ENCODE data around the gene NRXN3. TPM values are rescaled to one million over a fixed set of nuclear protein-coding genes. Genes with fewer than 3 reads are reported as not detected.
A peak's percentile ranks its signal among the peaks of the same experiment; 100 is the strongest.

Gene NRXN3
- total RNA-seq, 1 donor from 2014 or later = 5.9 TPM

GRCh38 chr14:79791055-79791732 lies 1621.0 kb downstream of the NRXN3 start:
- no peaks in the 10 kb centered on the region for H3K36me3 Mint-ChIP-seq
- no peaks in the 10 kb centered on the region for H3K27me3 ChIP-seq
- H3K4me2 ChIP-seq = no peak overlapping the region
- peaks cover 10% of the 10 kb centered on the region for H3K4me1 ChIP-seq
- H4K20me1 ChIP-seq (ENCODE audit: low read depth) = no peaks in the 10 kb centered on the region
- H3K27me3 Mint-ChIP-seq (ENCODE audit: insufficient read depth, low read depth) = no peaks in the 10 kb centered on the region
- DNase-seq (ENCODE audit: low spot score) = no peak
- H2AFZ ChIP-seq (replicated peaks) = no peak overlapping the region
- H3K27ac ChIP-seq = no peak overlapping the region
- no peak overlapping the region for H3K4me3 ChIP-seq
- H3K4me3 Mint-ChIP-seq = no peak overlapping the region
- no peak for TF ChIP-seq CTCF (IDR thresholded peaks at IDR 0.05)
- TF ChIP-seq EZH2phosphoT487 (IDR thresholded peaks at IDR 0.05) = no peak
- no peak for TF ChIP-seq EZH2 (IDR thresholded peaks at IDR 0.05)
- H3F3A ChIP-seq (ENCODE audit: low read depth) = peaks cover 8% of the 10 kb centered on the region
- H3K9me3 Mint-ChIP-seq = peaks cover 6% of the 10 kb centered on the region
- no peaks in the 10 kb centered on the region for H3K9me3 ChIP-seq (ENCODE audit: low read depth)
- no peak overlapping the region for H3K27ac Mint-ChIP-seq
- no peaks in the 10 kb centered on the region for H3K79me2 ChIP-seq (ENCODE audit: low read depth)
- H3K9ac ChIP-seq = no peak overlapping the region
- H3K4me1 Mint-ChIP-seq = peaks cover 3% of the 10 kb centered on the region
- no peaks in the 10 kb centered on the region for H3K36me3 ChIP-seq

- DNase-seq (ENCODE audit: low spot score) = no peak
- no peaks in the 10 kb centered on the region for H3K9me3 ChIP-seq (ENCODE audit: low read depth)
- H3K4me3 Mint-ChIP-seq = no peak overlapping the region
- no peak overlapping the region for H2AFZ ChIP-seq (replicated peaks)
- no peak overlapping the region for H3K27ac Mint-ChIP-seq
- H4K20me1 ChIP-seq (ENCODE audit: low read depth) = no peaks in the 10 kb centered on the region
- peak overlapping the region; percentile 36 for H3K4me2 ChIP-seq
- H3K36me3 Mint-ChIP-seq = no peaks in the 10 kb centered on the region
- H3K4me3 ChIP-seq = no peak overlapping the region
- H3K27me3 ChIP-seq = no peaks in the 10 kb centered on the region
- peaks cover 50% of the 10 kb centered on the region for H3K4me1 ChIP-seq
- peaks cover 21% of the 10 kb centered on the region for H3F3A ChIP-seq (ENCODE audit: low read depth)
- H3K79me2 ChIP-seq (ENCODE audit: low read depth) = no peaks in the 10 kb centered on the region
- H3K4me1 Mint-ChIP-seq = peaks cover 14% of the 10 kb centered on the region
- H3K36me3 ChIP-seq = no peaks in the 10 kb centered on the region
- TF ChIP-seq EZH2 (IDR thresholded peaks at IDR 0.05) (no peak), EZH2phosphoT487 (IDR thresholded peaks at IDR 0.05) (no peak), CTCF (IDR thresholded peaks at IDR 0.05) (no peak)
- no peak overlapping the region for H3K9ac ChIP-seq
- peak overlapping the region; percentile 82 for H3K27ac ChIP-seq
- no peaks in the 10 kb centered on the region for H3K27me3 Mint-ChIP-seq (ENCODE audit: insufficient read depth, low read depth)
- no peaks in the 10 kb centered on the region for H3K9me3 Mint-ChIP-seq
Observed at GRCh38 chr14:79802093-79802492, 1631.9 kb downstream of the NRXN3 start.

DNA sequence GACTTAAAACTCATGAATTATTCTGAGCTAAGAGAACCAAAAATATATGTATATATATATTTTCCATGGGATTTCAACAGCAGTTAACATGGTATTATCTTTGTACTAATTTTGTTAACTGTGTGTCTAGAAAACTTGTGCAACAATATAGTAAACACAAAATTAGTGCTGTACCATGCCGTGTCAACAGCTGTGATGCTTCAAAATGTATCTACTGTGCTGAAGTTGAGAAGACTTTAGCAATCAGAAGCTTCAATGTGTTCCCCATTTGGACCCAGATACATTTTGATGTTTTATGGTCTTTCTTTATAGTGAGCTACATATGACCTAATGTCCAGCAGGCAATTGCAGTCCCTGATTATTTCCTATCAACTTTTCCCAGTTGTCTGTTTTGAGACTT lies 1635.5 kb downstream of the NRXN3 start:
- Histone ChIP-seq H3K27ac (no peak overlapping the region), H3K27me3 (no peaks in the 10 kb centered on the region), H3K36me3 (no peaks in the 10 kb centered on the region), H3K79me2 (ENCODE audit: low read depth) (no peaks in the 10 kb centered on the region), H4K20me1 (ENCODE audit: low read depth) (no peaks in the 10 kb centered on the region), H3K4me2 (no peak overlapping the region), H2AFZ (replicated peaks) (no peak overlapping the region), H3K4me3 (no peak overlapping the region), H3K4me1 (peaks cover 28% of the 10 kb centered on the region), H3K9ac (no peak overlapping the region), H3K9me3 (ENCODE audit: low read depth) (no peaks in the 10 kb centered on the region), H3F3A (ENCODE audit: low read depth) (peaks cover 19% of the 10 kb centered on the region)
- no peaks in the 10 kb centered on the region for H3K36me3 Mint-ChIP-seq
- H3K4me1 Mint-ChIP-seq = peaks cover 14% of the 10 kb centered on the region
- H3K9me3 Mint-ChIP-seq = no peaks in the 10 kb centered on the region
- no peak for TF ChIP-seq CTCF (IDR thresholded peaks at IDR 0.05)
- TF ChIP-seq EZH2phosphoT487 (IDR thresholded peaks at IDR 0.05) = no peak
- TF ChIP-seq EZH2 (IDR thresholded peaks at IDR 0.05) = no peak
- H3K4me3 Mint-ChIP-seq = no peak overlapping the region
- H3K27ac Mint-ChIP-seq = no peak overlapping the region
- no peaks in the 10 kb centered on the region for H3K27me3 Mint-ChIP-seq (ENCODE audit: insufficient read depth, low read depth)
- DNase-seq (ENCODE audit: low spot score) = no peak
